ENCODE data around the gene CETP. TPM values are rescaled to one million over a fixed set of nuclear protein-coding genes. Genes with fewer than 3 reads are reported as not detected.
"Not testable (repeated sequence)": the region's sequence is repeated elsewhere in the genome, so short reads cannot be mapped to it uniquely, and the experiment has no call there.

Gene CETP
- total RNA-seq, 1 donor from 2014 or later, result not detected

DNA sequence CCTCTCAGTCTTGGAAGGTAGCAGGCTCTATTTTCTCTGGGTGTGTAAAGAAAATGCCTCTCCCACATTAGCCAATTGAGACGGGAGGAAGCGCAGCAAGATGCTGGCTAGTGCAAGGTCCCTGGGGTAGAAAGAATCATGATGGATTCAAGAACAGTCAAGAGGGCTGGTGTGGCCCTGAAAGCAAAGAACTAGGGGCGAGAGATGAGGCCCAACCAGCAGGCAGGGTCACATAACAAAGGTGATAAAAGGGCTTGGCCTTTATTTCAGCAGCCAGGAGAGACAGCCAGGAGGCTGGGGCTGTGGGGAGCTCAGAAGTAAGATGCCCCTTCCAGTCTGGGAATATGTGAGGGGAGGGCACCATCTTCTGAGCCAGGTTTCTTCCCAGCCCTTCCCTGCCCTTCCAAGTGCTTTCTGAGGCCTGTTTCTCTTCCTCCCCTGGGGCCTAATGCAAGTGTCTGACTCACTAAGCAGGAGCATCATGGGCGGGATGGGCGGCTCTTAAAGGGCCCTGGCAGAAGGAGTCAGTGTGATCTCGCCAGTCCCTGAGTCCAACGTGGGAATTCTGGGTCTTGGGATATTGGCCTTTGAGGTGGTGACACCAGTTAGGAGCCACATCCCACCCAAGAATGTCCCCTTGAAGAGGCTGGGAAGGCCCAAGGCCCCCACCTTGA, 23.7 kb downstream of the CETP start:
- DNase-seq (ENCODE audit: low spot score, unreplicated experiment), result no peak
- TF ChIP-seq, protein P1, sequence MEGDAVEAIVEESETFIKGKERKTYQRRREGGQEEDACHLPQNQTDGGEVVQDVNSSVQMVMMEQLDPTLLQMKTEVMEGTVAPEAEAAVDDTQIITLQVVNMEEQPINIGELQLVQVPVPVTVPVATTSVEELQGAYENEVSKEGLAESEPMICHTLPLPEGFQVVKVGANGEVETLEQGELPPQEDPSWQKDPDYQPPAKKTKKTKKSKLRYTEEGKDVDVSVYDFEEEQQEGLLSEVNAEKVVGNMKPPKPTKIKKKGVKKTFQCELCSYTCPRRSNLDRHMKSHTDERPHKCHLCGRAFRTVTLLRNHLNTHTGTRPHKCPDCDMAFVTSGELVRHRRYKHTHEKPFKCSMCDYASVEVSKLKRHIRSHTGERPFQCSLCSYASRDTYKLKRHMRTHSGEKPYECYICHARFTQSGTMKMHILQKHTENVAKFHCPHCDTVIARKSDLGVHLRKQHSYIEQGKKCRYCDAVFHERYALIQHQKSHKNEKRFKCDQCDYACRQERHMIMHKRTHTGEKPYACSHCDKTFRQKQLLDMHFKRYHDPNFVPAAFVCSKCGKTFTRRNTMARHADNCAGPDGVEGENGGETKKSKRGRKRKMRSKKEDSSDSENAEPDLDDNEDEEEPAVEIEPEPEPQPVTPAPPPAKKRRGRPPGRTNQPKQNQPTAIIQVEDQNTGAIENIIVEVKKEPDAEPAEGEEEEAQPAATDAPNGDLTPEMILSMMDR (IDR thresholded peaks at IDR 0.05; ENCODE audit: unreplicated experiment), result no peak
- no peaks in the 10 kb centered on the region for H3K9me3 Mint-ChIP-seq (ENCODE audit: low read depth)
- no peaks in the 10 kb centered on the region for H3K4me1 Mint-ChIP-seq (ENCODE audit: low read depth)
- no peak overlapping the region for H3K27ac Mint-ChIP-seq
- H3K36me3 Mint-ChIP-seq (ENCODE audit: insufficient read depth), result no peaks in the 10 kb centered on the region
- H3K4me3 Mint-ChIP-seq (ENCODE audit: low read depth), result no peak overlapping the region
- peaks cover 73% of the 10 kb centered on the region for H3K27me3 Mint-ChIP-seq

DNA sequence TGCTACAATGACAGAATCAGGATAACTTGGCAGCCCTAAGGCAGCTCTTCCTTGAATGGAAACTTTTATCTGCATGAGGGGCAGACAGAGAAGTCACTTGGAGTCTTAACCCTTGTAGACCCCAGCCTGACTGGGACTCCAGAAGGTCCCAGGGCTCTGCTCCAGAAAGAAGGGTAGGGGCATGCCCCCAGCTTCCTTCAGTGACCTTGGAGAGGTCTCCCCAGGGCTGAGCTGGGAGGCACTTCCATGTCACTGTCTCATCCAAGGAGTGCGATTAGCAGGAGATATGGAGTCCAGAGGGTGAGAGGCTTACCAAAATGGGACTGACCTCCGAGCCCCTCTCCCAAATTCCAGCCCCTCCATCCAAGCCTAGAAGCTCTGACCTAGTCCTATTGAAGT, 24.2 kb downstream of the CETP start:
- TF ChIP-seq, protein P1 (IDR thresholded peaks at IDR 0.05; ENCODE audit: unreplicated experiment), result no peak
- DNase-seq (ENCODE audit: low spot score, unreplicated experiment), result no peak
- H3K27me3 Mint-ChIP-seq, result peaks cover 78% of the 10 kb centered on the region
- no peak overlapping the region for H3K27ac Mint-ChIP-seq
- H3K4me3 Mint-ChIP-seq (ENCODE audit: low read depth), result no peak overlapping the region
- H3K9me3 Mint-ChIP-seq (ENCODE audit: low read depth), result no peaks in the 10 kb centered on the region
- H3K36me3 Mint-ChIP-seq (ENCODE audit: insufficient read depth), result no peaks in the 10 kb centered on the region
- no peaks in the 10 kb centered on the region for H3K4me1 Mint-ChIP-seq (ENCODE audit: low read depth)

DNA sequence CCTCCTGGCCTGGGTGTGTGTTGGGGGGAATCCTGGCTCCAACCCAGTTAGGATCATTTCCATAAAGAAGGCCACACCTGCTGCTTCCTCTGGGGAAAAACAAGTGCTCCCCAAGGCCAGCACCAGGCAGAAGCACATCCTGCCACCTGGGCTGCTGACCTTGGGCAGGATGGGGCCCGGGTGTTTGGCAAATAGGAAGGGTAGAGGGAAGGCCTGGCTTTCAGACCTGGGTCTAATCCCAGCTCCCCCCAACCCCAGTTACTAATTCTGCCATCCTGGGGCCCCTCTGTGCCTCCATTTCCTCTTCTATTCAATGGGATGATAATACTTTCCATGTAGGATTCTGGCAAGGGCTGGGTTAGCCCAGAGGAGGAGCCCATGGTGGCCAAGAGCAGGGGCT, 24.6 kb downstream of the CETP start:
- Mint-ChIP-seq H3K36me3 (ENCODE audit: insufficient read depth) (no peaks in the 10 kb centered on the region), H3K4me1 (ENCODE audit: low read depth) (no peaks in the 10 kb centered on the region), H3K27me3 (peaks cover 78% of the 10 kb centered on the region), H3K9me3 (ENCODE audit: low read depth) (no peaks in the 10 kb centered on the region), H3K4me3 (ENCODE audit: low read depth) (no peak overlapping the region), H3K27ac (no peak overlapping the region)
- TF ChIP-seq, protein P1 (IDR thresholded peaks at IDR 0.05; ENCODE audit: unreplicated experiment), result no peak
- DNase-seq (ENCODE audit: low spot score, unreplicated experiment), result no peak

DNA sequence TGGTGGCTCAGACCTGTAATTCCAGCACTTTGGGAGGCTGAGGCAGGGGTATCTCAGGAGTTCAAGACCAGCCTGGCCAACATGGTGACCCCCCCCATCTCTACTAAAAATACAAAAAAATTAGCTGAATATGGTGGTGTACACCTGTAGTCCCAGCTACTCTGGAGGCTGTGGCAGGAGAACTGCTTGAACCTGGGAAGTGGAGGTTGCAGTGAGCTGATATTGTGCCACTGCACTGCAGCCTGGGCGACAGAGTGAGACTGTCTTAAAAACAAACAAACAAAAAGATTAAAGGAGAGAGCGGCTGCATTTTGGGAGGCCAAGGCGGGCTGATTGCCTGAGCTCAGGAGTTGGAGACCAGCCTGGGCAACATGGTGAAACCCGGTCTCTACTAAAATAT, 25.2 kb downstream of the CETP start:
- not testable (repeated sequence) for H3K27ac Mint-ChIP-seq; H3K36me3 Mint-ChIP-seq (ENCODE audit: insufficient read depth); DNase-seq (ENCODE audit: low spot score, unreplicated experiment); H3K9me3 Mint-ChIP-seq (ENCODE audit: low read depth); H3K4me1 Mint-ChIP-seq (ENCODE audit: low read depth); H3K4me3 Mint-ChIP-seq (ENCODE audit: low read depth)
- H3K27me3 Mint-ChIP-seq, result peaks cover 77% of the 10 kb centered on the region

DNA sequence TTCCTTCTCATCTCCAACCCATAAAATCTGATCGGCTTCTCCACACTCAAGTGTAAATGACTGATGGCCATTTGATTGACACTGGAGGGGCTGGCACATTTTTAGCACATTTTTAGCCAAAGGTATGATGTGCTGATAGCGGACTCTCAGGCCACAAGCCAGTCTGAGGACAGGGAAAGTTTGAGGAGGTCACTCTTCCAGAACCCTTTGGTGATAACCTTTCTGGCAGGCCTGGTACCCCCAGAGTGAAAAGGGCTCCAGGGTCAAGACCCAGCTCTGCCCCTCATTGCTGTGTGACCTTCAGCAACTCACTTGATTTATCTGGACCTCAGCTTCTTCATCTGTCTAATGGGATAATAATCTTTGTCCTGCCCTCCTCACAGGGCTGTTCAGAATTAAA, 25.9 kb downstream of the CETP start:
- no peaks in the 10 kb centered on the region for H3K4me1 Mint-ChIP-seq (ENCODE audit: low read depth)
- no peak for DNase-seq (ENCODE audit: low spot score, unreplicated experiment)
- H3K9me3 Mint-ChIP-seq (ENCODE audit: low read depth), result no peaks in the 10 kb centered on the region
- H3K27ac Mint-ChIP-seq, result no peak overlapping the region
- H3K27me3 Mint-ChIP-seq, result peaks cover 75% of the 10 kb centered on the region
- TF ChIP-seq, protein P1 (IDR thresholded peaks at IDR 0.05; ENCODE audit: unreplicated experiment), result no peak
- H3K4me3 Mint-ChIP-seq (ENCODE audit: low read depth), result no peak overlapping the region
- H3K36me3 Mint-ChIP-seq (ENCODE audit: insufficient read depth), result no peaks in the 10 kb centered on the region

Data from progenitor cell of endocrine pancreas (in vitro differentiated cells).